Measurements from ENCODE around the gene SMLR1. TPM values are rescaled to one million over a fixed set of nuclear protein-coding genes. Genes with fewer than 3 reads are reported as not detected.

Gene SMLR1
- total and polyA plus RNA-seq, 10 of the 15 experiments (the other 5 are each of a cell fraction or from before 2014, with no cell fraction given), result 0.10 TPM; not detected in 9

- H3K79me2 ChIP-seq (ENCODE audit: control insufficient read depth, insufficient read depth, low read length), result no peaks in the 10 kb centered on the region
- no peak overlapping the region for H3K4me3 ChIP-seq
- no peak overlapping the region for H3K4me2 ChIP-seq (ENCODE audit: control insufficient read depth, insufficient read depth)
- no peaks in the 10 kb centered on the region for H3K4me1 ChIP-seq (ENCODE audit: control insufficient read depth, insufficient read depth, low read length)
- peaks cover 0 to 4% of the 10 kb centered on the region in 2 experiments; a peak in 2 of 4 replicates for H3K36me3 ChIP-seq (ENCODE audit: control insufficient read depth in 2 of 2, insufficient read depth in 2 of 2, low read length in 1 of 2)
- BruUV-seq (replicated peaks), result no TSS peak
- no peak overlapping the region for H2AFZ ChIP-seq (ENCODE audit: control insufficient read depth, low read depth, low read length)
- intact Hi-C loops (cut with micrococcal nuclease; ENCODE audit: unreplicated experiment), result no loop called here
- RAD21 ChIA-PET (ENCODE audit: unreplicated experiment), result interaction anchor here (1.0 kb wide), 1 partner anchor 276 kb away, joined by 3 read pairs; no protein-coding TSS in a partner anchor
- no peaks in the 10 kb centered on the region for H3K9me3 ChIP-seq (replicated peaks; ENCODE audit: control insufficient read depth, insufficient read depth, low read length)
- H3K27me3 ChIP-seq (replicated peaks in 1 of 2; ENCODE audit: control insufficient read depth in 2 of 2, insufficient read depth in 2 of 2, low read length in 1 of 2), result no peaks in the 10 kb centered on the region
- no peak for DNase-seq (ENCODE audit: low read depth, low spot score)
- SMC1A ChIA-PET (ENCODE audit: uncharacterized antibody, unreplicated experiment), result interaction anchor here (0.5 to 2.2 kb wide), 3 partner anchors 12 to 991 kb away, joined by 3 to 5 read pairs (median 3); no protein-coding TSS in a partner anchor
- no peak for FAIRE-seq
- CTCF ChIA-PET, result no interaction called here
- in situ Hi-C loops (cut with MboI), result no loop called here
- no peak for ATAC-seq
- H3K9ac ChIP-seq (ENCODE audit: control insufficient read depth, insufficient read depth, low read length), result no peak overlapping the region
- 81% methylated on average over 2 of the region's 2 CpGs for WGBS (ENCODE audit: insufficient coverage, insufficient replicate concordance, low lambda C conversion rate, missing lambda C conversion rate)
- POLR2A ChIA-PET, result no interaction called here
- H4K20me1 ChIP-seq (ENCODE audit: control insufficient read depth, insufficient read depth), result no peaks in the 10 kb centered on the region
- H3K27ac ChIP-seq (ENCODE audit: control insufficient read depth, insufficient read depth), result no peak overlapping the region
- TF ChIP-seq BCLAF1 (IDR thresholded peaks at IDR 0.05), result no peak
- no peak for TF ChIP-seq CHD2 (IDR thresholded peaks at IDR 0.05; ENCODE audit: borderline replicate concordance, low read depth, low read length)
- TF ChIP-seq NKRF (conservative IDR thresholded peaks at IDR 0.05), result no peak
- no peak for TF ChIP-seq MYB (IDR thresholded peaks at IDR 0.05; ENCODE audit: borderline replicate concordance, low read depth, low read length)
- TF ChIP-seq STAT1 (conservative IDR thresholded peaks at IDR 0.05), result no peak
- no peak for TF ChIP-seq PML (IDR thresholded peaks at IDR 0.05; ENCODE audit: low read length)
- TF ChIP-seq ZBTB40 (IDR thresholded peaks at IDR 0.05; ENCODE audit: borderline replicate concordance), result no peak
- TF ChIP-seq HDGF (IDR thresholded peaks at IDR 0.05), result no peak
- no peak for TF ChIP-seq IRF4 (IDR thresholded peaks at IDR 0.05; ENCODE audit: low read depth, low read length)
- TF ChIP-seq NFIC (IDR thresholded peaks at IDR 0.05; ENCODE audit: low read depth, low read length), result no peak
- TF ChIP-seq POLR2A (IDR thresholded peaks at IDR 0.05; ENCODE audit: low read depth, low read length), result no peak
- no peak for TF ChIP-seq ZSCAN29 (IDR thresholded peaks at IDR 0.05)
- TF ChIP-seq MLLT1 (IDR thresholded peaks at IDR 0.05), result no peak
These were observed 31.4 kb downstream of the SMLR1 start for GRCh38 chr6:130858498-130859160.

Data from GM12878 (cell line).